Diencephalon (tissue), 1 donor: ENCODE data around the gene ERGIC3. TPM values are rescaled to one million over a fixed set of nuclear protein-coding genes. Genes with fewer than 3 reads are reported as not detected.

Source experiments
- small RNA-seq: library from RNA; depleted of rRNA; stranded (forward); fragments of <200 nt; gene quantifications from one replicate; pipeline ENCODE3, GENCODE V24; 2014
- total RNA-seq: library from RNA; depleted of rRNA; stranded (reverse); fragments of >200 nt; gene quantifications from one replicate; pipeline ENCODE4 v1.2.3, GENCODE V29; 2014

Gene ERGIC3
- total RNA-seq = 212 TPM

DNA sequence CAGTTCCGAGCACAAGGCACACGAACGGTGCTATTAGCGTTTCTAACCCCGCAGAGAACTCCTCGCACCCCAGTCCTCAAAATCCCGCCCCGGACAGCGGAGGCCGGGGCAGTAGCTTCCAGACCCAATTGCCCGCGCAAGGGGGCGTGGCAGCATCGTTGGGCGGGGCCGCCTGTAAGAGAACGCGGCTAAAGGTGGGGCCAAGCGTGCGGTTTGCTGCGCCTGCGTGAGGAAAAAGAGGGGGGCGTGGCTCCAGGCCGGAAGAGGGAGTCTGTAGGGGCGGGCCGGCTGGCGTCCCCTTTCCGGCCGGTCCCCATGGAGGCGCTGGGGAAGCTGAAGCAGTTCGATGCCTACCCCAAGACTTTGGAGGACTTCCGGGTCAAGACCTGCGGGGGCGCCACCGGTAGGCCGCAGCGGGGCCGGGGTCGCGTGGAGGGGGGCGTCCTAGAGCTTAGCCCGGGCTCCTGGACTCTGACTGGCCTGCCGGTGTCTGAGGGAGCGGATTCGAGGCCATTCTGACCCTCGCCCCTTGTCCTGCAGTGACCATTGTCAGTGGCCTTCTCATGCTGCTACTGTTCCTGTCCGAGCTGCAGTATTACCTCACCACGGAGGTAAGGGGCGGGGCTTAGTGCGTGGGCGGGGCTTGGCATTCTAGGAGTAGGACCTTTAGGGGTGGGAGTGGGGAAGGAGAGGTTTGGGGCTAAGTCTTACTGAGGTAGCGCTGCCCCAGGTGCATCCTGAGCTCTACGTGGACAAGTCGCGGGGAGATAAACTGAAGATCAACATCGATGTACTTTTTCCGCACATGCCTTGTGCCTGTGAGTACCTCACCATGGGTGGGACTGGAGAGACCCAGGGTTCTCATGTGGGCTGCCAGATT is at the start of gene ERGIC3:
ERGIC3 (plus strand) TSS at position 296 of the 880 bp plus-strand sequence; CDS start at position 316, 20 bp downstream.

DNA sequence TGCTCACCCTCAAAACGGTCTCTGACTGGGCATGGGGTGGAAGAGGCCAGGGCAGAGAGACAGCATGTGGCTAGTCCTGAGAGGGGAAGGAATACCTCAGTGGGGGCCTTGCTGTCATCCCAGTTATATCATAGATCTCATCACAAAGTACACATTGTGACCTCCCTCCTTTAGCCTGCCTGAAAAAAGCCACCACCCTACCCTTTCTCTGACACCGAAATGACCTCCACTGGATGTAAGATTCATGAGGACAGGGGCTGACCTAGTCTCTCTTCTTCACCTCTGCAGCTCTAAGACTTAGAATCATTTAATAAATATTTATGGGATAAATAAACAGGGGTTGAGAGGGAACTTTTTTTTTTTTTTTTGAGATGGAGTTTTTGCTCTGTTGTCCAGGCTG is 12.3 kb upstream of the ERGIC3 start, which contains the start of gene C20orf173:
C20orf173 (minus strand) TSS at position 101 of the 400 bp plus-strand sequence. CDS start 279 bp downstream, outside the sequence.

Small RNA genes within 50 kb of the gene (small RNA-seq; reads per million reads assigned to genes)
- gene RPL37P1 = not detected

Other genes starting within 250 kb of the ERGIC3 start
- not detected for gene FAM83C, start 249.7 kb upstream of the ERGIC3 start, total RNA-seq
- 36.7 TPM for gene UQCC1, start 130.1 kb upstream of the ERGIC3 start, total RNA-seq
- 0.92 TPM for gene GDF5, start 103.8 kb upstream of the ERGIC3 start, total RNA-seq
- 24.7 TPM for gene CEP250, start 86.5 kb upstream of the ERGIC3 start, total RNA-seq
- not detected for gene C20orf173, start 12.4 kb upstream of the ERGIC3 start, total RNA-seq
- gene SPAG4, start 73.8 kb downstream of the ERGIC3 start, total RNA-seq = 1.6 TPM
- gene CPNE1, start 122.8 kb downstream of the ERGIC3 start, total RNA-seq = 53.1 TPM
- gene RBM12, start 122.8 kb downstream of the ERGIC3 start, total RNA-seq = 81.4 TPM
- gene NFS1, start 157.3 kb downstream of the ERGIC3 start, total RNA-seq = 30.0 TPM
- gene ROMO1, start 157.3 kb downstream of the ERGIC3 start, total RNA-seq = 66.0 TPM
- gene RBM39, start 200.2 kb downstream of the ERGIC3 start, total RNA-seq = 367 TPM
- gene PHF20, start 229.9 kb downstream of the ERGIC3 start, total RNA-seq = 50.5 TPM